Measurements from ENCODE around the gene CCBE1.

Gene CCBE1

DNA sequence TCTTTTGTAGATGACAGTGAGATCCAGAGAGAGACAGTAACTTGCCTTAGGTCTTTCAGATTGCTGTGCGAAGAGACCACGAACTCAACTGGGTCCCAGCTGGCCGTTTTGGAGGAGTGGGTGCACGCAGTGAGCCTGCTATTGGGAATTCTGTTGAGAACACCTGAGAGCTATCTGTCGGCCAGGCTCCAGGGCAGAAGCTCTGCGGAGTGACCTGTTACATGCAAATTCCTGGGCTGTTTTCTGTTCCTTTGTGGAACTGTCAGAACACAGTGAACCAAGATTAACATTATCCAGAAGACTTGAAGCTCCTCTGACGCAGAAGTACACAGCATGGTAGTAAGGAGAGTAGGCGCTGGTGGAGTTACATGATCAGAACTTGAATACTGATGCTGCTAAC is 238.6 kb downstream of the CCBE1 start:
- no peak overlapping the region for H3K4me3 ChIP-seq (ENCODE audit: low read length)
- TF ChIP-seq, protein P1, sequence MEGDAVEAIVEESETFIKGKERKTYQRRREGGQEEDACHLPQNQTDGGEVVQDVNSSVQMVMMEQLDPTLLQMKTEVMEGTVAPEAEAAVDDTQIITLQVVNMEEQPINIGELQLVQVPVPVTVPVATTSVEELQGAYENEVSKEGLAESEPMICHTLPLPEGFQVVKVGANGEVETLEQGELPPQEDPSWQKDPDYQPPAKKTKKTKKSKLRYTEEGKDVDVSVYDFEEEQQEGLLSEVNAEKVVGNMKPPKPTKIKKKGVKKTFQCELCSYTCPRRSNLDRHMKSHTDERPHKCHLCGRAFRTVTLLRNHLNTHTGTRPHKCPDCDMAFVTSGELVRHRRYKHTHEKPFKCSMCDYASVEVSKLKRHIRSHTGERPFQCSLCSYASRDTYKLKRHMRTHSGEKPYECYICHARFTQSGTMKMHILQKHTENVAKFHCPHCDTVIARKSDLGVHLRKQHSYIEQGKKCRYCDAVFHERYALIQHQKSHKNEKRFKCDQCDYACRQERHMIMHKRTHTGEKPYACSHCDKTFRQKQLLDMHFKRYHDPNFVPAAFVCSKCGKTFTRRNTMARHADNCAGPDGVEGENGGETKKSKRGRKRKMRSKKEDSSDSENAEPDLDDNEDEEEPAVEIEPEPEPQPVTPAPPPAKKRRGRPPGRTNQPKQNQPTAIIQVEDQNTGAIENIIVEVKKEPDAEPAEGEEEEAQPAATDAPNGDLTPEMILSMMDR (conservative IDR thresholded peaks at IDR 0.05; ENCODE audit: low read length): no peak
- no peak for DNase-seq (ENCODE audit: low read depth)

- no peak overlapping the region for H3K4me3 ChIP-seq (ENCODE audit: low read length)
- TF ChIP-seq, protein P1 (conservative IDR thresholded peaks at IDR 0.05; ENCODE audit: low read length): no peak
- no peak for DNase-seq (ENCODE audit: low read depth)
Measured at GRCh38 chr18:59456657-59457056, 240.6 kb downstream of the CCBE1 start.

DNA sequence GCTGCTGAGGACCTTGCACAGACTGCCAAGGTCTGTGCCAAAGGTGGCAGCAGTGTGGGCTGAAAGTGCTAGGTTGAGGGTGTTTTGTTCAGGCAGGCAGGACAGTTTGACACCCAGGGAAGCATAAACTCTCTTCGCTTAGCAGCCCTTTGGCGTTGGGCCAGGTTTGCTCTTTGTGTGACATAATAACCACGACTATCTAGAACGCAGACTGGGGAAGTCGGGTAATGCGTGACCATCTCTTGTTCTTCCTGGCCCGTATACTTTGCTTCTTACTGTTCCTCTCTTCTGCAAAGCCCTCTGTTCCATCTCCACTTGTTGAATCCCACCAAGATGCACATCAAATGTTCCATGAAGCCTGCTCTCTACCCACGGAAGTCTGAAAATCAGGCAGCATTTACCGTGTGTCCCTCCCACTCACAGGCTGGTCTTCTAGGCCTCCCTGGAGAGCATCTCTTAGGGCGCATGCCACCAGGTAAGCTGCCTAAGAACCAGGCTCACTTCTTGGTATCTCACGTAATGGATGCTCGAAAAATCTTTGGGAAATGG is 241.4 kb downstream of the CCBE1 start:
- no peak for DNase-seq (ENCODE audit: low read depth)
- no peak overlapping the region for H3K4me3 ChIP-seq (ENCODE audit: low read length)
- TF ChIP-seq, protein P1 (conservative IDR thresholded peaks at IDR 0.05; ENCODE audit: low read length): no peak

GRCh38 chr18:59454909-59455727 is 242.1 kb downstream of the CCBE1 start:
- no peak for DNase-seq (ENCODE audit: low read depth)
- TF ChIP-seq, protein P1 (conservative IDR thresholded peaks at IDR 0.05; ENCODE audit: low read length): no peak
- H3K4me3 ChIP-seq (ENCODE audit: low read length): no peak overlapping the region

DNA sequence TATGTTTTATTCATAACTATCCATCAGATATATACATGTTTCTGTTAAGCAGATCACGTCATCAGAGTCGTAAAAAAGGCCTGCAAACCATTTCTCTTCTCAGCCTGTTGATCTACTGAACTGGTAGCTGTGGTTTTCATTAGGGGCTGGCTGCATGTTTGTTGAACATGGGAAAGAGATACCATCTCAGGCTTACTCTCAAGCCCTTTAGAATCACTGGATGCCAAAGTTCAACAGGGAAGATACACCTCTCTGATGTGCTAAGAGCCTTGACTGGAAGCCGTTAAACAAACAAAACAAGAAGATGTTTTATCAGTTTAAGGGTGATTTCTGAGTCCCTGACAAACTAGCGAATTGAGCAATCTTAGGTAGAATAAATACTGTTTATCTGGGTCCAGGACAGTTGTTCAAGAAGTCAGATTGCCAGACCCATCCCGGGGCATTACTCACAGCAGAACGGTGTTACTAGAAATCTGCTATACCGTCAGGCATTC is 243.7 kb downstream of the CCBE1 start:
- no peak overlapping the region for H3K4me3 ChIP-seq (ENCODE audit: low read length)
- DNase-seq (ENCODE audit: low read depth): no peak
- TF ChIP-seq, protein P1 (conservative IDR thresholded peaks at IDR 0.05; ENCODE audit: low read length): no peak

DNA sequence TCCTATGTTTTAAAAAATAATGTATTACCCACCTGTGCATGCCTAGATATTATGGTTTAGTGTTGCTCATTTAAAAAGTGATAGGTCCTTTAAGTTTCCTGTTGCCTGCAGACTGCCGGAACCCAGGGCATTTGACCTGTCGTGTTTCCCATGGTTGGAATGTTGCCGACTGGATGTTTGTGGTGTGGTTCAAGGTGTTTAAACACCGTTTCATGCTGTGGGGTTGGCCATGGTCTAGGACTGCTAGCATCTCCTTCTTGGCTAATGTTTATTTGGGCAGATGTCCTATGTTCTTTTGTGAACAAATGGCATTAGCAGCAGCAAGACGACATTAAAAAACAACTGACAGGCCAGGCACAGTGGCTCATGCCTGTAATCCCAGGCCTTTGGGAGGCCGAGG is 245.3 kb downstream of the CCBE1 start:
- DNase-seq (ENCODE audit: low read depth): no peak
- no peak overlapping the region for H3K4me3 ChIP-seq (ENCODE audit: low read length)
- TF ChIP-seq, protein P1 (conservative IDR thresholded peaks at IDR 0.05; ENCODE audit: low read length): no peak

DNA sequence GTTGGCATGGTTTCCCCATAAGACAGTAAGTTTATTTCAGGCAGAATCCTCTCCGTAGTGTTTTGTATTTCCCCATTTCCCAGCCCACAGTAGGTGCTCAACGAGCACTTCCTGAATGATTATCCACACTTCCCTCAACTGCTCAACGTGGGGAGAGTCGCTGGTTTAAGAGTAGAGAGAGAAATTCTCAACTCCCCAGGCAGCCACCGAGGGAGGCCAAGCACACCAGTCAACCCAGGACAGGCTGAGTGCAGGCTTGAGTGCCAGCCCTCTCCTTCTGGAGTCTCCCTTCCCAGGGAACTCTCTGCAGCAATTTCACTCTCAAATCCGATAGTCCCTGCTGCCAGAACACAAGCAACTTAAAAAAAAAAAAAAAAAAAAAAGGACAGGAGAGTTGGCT is 246.2 kb downstream of the CCBE1 start:
- TF ChIP-seq, protein P1 (conservative IDR thresholded peaks at IDR 0.05; ENCODE audit: low read length): no peak
- DNase-seq (ENCODE audit: low read depth): no peak
- H3K4me3 ChIP-seq (ENCODE audit: low read length): no peak overlapping the region
